Activated T-cell treated with anti-CD3 and anti-CD28 coated beads, Interleukin-2, amount 50 U/mL, for 48 hours (primary cell): ENCODE data around the gene ANKRD40CL.

Experiments
- DNase-seq, 2 experiments: peaks; one replicate each; pipeline ENCODE4 v3.0.0-alpha.2; 2020

Gene ANKRD40CL

GRCh38 chr17:50785946-50786570, 18.7 kb upstream of the ANKRD40CL start:
- no peak for DNase-seq

GRCh38 chr17:50785126-50785525, 17.8 kb upstream of the ANKRD40CL start:
- no peak for DNase-seq

GRCh38 chr17:50783905-50784304, 16.6 kb upstream of the ANKRD40CL start:
- DNase-seq: no peak

- DNase-seq: peak; percentile 89 to 91
These were observed 15.9 kb upstream of the ANKRD40CL start for GRCh38 chr17:50783193-50783660.

- DNase-seq: no peak
These were observed 13.8 kb upstream of the ANKRD40CL start for GRCh38 chr17:50781167-50781566.

- peak; percentile 32 to 46 for DNase-seq
These were observed 12.5 kb upstream of the ANKRD40CL start for GRCh38 chr17:50779747-50780353.

GRCh38 chr17:50778988-50779387, 11.7 kb upstream of the ANKRD40CL start:
- DNase-seq: no peak

GRCh38 chr17:50778471-50778870, 11.2 kb upstream of the ANKRD40CL start:
- DNase-seq: no peak

GRCh38 chr17:50775926-50776325, 8.6 kb upstream of the ANKRD40CL start:
- DNase-seq: no peak

GRCh38 chr17:50774225-50774803, 7.0 kb upstream of the ANKRD40CL start:
- DNase-seq: no peak

- no peak for DNase-seq
These were observed 4.9 kb upstream of the ANKRD40CL start for GRCh38 chr17:50771991-50772785.

- no peak for DNase-seq
These were observed 3.0 kb upstream of the ANKRD40CL start for GRCh38 chr17:50770346-50770745.

GRCh38 chr17:50769884-50770283, 2.6 kb upstream of the ANKRD40CL start:
- no peak for DNase-seq

- no peak for DNase-seq
These were observed 1.0 kb upstream of the ANKRD40CL start for GRCh38 chr17:50768346-50768761.

- DNase-seq: no peak
These were observed 288 bp downstream of the ANKRD40CL start for GRCh38 chr17:50767030-50767429.

GRCh38 chr17:50766222-50767023, 895 bp downstream of the ANKRD40CL start:
- DNase-seq: no peak

GRCh38 chr17:50765454-50766221, 1.7 kb downstream of the ANKRD40CL start:
- DNase-seq: no peak

GRCh38 chr17:50764734-50765149, 2.6 kb downstream of the ANKRD40CL start:
- DNase-seq: no peak

- no peak for DNase-seq
These were observed 3.4 kb downstream of the ANKRD40CL start for GRCh38 chr17:50763716-50764475.

- DNase-seq: no peak
These were observed 5.1 kb downstream of the ANKRD40CL start for GRCh38 chr17:50762177-50762576.

GRCh38 chr17:50758989-50759544, 8.3 kb downstream of the ANKRD40CL start:
- DNase-seq: no peak
